Fibroblast of skin of abdomen (primary cell): Measurements from ENCODE around the gene LARP4B.
A peak's percentile ranks its signal among the peaks of the same experiment; 100 is the strongest.

Source experiments
- DNase-seq: peaks from one replicate; pipeline ENCODE4 v3.0.0-alpha.2; 2013

The LARP4B gene

DNA sequence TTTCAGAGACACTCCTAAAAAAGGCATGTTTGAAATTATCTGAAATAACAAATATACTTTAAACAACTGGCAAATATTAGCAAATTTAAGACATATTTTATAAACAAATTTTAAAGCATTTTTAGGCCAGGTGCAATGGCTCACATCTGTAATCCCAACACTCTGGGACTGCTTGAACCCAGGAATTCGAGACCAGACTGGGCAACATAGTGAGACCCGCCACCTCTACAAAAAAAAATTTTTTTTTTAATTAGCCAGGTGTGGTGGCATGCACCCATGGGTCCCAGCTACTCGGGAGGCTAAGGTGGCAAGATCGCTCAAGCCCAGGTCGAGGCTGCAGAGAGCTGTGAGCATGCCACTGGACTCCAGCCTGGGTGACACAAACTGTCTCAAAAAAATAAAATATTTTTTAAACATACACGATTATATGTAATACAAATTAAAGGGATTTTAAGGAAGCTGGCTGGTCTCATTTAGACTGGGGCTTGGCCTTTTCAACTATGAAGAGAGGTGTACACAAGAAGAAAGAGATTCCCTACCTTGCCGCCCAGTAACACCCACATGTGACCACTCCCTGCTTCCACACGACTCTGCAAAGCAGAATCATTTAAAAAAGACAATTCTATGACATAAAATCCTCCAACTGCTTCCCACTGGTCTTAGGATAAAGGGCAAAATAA is 7.5 kb downstream of the LARP4B start:
- no peak for DNase-seq

DNA sequence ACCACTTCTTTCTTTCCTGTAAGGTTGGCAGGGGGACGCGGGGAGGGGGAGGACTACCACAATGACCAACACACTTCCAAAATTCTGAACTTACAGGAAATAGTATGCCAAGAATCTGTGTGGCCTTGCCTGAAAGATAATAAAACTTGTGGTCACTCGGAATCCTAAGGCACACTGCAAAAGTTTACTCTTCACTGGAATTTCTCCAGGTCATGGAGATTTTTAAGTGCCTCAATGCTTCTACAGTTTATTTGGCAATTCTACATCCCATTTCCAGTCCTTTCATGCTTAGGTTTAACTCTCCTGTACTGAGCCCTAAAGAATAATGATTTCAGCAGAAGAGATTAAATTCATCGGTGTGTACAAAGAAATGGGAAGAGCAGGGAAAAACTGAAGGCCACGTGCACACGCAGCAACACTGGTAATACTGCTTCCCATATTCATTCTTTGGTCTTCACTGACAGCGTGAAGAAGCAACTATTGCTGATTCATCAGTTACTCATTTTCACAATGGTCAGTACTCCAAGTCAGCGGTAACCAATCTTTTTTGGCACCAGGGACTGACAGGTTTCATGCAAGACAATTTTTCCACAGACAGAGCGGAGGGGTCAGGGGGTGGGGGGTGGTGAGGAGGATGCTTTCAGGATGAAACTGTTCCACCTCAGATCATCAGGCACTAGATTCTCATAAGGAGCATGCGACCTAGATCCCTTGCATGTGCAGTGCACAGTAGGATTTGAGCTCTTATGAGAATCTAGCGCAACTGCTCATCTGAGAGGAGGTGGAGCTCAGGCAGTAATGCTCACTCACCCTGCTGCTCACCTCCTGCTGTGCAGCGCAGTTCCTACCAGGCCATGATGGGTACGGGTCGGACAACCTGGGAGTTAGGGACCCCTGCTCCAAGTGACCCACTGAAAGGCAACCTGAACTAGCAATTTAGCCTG is 9.8 kb downstream of the LARP4B start:
- DNase-seq, result peak; percentile 76

DNA sequence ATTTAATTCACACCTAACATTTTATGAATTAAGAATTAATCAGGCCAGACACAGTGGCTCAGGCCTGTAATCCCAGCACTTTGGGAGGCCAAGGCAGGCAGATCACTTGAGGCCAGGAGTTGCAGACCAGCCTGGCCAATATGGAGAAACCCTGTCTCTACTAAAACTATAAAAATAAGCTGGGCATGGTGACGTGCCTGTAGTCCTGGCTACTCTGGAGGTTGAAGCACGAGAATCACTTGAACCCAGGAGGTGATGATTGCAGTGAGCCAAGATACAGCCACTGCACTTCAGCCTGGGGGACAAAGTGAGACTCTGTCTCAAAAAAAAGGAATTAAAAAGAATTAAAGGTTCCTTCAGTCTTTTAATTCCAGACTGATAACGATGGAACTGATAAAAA is 11.1 kb downstream of the LARP4B start:
- no peak for DNase-seq

DNA sequence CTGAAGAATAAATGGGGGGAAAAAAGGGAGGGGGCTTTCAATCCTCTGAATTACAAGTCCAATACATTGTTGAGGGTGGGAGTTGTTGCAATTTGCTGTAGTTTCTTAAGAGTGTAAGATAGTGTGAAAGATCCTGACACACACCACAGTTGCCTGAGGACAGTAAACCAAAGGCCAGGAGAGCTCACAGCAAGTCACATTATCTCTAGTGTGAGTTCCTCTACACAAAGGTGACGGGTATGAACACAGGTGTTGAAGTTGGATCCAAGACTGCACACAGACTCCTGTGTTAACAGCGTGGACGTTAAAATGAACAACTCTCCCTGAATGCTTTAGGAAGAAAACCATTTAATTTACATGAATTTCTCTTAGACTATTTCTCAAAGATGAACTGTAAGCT is 12.0 kb downstream of the LARP4B start:
- DNase-seq, result no peak

DNA sequence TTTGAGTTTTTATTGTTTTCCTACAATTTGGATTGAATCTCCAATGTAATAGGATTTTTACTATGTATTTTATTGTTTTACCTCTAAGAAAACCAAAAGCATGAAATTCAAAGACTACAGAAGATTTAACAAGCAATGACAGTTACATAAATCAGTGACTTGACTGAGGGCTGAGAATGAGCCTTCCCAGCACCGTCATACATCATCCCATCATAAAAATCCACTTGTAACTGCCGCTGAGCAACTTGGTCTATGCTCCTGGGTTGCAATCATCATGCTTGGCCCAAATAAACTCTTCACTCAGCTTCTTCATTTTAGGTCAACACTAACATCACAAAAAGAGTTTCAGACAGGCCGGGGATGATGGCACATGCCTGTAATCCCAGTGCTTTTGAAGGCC is 13.5 kb downstream of the LARP4B start:
- no peak for DNase-seq

DNA sequence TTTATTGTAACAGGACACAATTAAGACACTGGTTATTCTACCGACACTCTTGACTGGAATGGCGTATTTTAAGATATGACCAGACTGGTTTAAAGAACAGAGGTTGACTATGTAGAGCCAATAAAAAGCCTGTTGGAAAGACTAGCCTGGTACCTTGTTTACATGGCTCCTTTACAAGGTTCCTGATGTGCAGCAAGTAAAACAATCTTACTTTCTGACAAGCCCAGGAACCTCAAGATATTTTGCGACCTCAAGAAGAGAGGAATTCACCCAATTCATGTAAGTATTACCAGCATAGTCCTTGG is 14.1 kb downstream of the LARP4B start:
- DNase-seq, result no peak

DNA sequence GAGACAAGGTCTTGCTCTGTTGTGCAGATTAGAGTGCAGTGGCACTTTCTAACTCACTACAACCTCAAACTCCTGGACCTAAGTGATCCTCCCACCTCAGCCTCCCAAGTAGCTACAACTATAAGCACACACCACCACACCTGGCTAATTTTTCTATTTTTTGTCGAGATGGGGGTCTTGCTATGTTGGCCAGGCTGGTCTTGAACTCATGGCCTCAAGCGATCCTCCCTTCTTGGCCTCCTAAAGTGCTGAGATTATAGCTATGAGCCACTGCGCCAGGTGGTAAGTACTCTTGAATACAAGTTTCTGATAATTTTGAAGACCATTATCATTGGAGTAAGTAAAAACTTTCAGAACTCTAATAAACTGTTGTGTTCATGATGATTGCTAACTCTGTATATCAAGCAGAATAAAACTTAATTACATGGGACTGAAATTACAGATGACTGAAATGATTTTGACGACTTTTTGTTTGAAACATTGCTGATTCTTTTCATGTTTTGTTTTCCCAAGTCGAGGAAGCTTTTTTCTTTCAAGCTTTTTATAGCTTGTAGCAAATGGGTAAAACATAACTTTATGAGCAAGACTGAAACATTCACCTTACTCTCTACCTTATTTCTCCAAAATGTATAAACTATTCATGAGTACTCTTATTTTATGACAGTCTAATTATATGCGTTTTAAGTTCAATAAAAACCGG is 14.6 kb downstream of the LARP4B start:
- no peak for DNase-seq

DNA sequence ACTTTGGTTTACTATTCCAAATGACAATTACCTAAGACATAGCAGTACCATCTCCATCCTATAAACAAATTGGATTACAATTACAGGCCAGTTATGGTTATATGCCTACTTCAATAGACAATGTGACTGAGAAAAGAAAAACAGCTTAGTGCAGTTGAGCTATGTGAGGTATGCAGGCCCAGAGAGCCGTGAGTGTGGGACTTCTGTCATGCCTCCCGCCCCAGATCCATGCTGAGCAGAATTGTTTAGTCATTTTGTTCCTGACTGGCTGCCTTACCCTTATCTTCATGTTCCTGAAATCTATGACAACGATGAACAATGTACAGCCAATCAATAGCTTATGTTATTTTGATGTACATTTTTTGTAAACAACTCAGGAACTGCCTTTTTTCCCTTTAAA is 21.7 kb downstream of the LARP4B start:
- peak; percentile 49 for DNase-seq

DNA sequence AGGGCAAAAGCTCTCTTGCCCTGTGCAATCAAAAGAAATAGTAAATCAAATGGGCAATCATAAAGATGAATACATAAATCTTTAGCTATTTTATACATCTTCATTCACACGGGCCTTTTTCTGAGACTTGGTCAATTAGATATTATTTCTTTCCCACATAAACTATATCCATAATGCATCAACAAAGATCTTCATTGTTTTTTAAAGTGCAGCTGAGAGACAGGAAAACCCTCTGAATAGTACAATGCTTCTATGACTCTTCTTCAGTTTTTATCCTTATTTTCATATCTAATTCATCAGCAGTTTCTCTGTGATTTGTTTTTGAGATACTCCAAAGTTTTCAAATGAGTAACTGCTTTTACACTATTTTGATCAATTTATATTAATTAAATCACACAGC is 25.5 kb downstream of the LARP4B start:
- DNase-seq, result no peak

DNA sequence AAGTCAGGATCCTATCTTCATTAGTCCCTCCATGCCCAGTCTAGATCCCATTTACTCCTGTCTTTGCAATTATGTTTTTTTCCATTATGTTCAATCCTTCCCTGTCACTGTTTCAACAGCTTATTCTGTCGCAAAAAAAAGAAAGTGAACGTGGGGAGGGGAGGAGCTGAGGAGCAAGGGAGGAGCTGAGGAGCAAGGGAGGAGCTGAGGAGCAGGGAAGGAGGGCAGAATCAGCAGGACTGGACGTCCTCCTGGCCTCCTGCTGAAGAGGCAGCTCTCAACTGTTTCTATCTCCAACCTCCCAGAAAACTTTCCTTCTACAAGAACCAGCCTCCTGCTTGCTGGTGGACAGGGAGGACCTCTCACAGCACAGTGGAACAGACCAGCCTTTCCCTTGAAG is 26.0 kb downstream of the LARP4B start:
- DNase-seq, result no peak

DNA sequence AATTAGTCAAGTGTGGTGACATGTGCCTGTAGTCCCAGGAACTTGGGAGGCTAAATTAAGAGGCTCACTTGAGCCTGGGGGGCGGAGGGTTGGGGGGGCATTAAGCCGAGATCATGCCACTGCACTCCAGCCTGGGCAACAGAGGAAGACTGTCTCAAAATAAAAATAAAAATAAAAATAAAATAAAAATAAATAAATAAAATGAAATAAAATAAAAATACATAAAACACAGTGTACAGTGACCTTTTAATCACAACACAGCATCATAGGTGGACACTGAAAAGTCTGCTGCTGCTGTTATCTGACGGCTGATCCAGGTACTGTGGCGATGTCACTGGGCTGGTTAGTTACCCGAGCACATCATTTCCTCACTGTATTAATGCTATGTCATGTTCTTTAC is 27.1 kb downstream of the LARP4B start:
- no peak for DNase-seq

DNA sequence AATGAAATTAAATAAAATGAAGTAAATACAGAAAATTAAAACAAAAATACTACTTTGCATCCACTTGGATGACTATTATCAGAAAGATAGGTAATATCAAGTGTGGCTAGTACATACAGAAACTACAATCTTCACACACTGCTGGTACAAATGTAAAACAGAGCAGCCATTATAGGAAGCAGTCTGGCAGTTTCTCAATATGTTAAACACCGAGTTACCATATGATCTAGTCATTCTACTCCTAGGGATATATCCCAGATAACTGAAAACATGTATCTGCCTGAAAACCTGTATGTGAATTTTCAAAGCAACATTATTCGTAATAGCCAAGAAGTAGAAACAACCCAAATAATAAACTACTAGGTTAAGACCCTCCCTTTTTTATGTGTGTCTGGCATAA is 33.4 kb downstream of the LARP4B start:
- DNase-seq, result no peak

DNA sequence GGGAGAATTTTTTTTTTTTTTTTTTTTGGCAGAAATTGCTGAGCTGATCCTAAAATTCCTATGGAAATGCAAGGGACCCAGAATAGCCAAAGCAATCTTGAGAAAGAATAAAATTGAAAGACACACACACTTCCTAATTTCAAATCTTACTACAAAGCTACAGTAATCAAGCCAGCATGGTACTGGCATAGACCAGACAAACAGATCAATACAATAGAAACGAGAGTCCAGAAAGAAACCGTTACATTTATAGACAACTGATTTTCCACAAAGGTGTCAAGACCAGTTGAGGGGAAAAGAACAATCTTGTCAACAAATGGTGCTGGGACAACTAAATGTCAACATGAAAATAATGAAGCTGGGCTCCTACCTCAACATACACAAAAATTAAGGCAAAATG is 34.5 kb downstream of the LARP4B start:
- no peak for DNase-seq

DNA sequence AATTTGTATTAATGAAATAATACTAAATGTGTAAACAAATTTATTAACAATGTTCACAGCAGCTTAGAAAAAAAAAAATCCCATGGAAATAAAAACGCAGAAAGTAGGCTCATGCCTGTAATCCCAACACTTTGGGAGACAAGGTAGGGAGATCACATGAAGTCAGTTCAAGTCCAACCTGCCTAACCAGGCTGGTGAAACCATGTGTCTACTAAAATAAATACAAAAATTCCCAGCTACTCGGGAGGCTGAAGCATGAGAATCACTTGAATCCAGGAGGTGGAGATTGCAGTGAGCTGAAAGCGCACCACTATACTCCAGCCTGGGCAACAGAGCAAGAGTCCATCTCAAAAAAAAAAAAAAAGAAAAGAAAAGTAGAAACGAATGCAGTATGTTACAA is 36.2 kb downstream of the LARP4B start:
- DNase-seq, result no peak

DNA sequence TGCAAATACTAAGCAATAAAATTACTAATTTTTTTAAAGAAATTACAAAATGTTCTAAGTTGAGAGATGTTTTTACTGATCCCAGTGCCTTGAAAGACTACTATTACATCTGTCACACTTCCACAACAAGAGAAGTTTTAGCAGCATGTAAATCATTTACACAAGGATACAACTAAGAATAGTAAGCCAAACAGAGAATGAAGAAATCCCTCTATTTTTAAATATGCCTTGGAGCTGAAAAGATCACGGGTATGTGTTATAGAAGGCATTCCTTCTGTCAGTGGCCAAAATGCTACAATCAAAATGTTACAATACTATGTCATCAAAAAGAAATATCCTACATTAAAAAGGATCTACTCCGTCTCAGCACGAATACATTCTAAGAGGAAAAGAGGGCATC is 52.6 kb downstream of the LARP4B start:
- DNase-seq, result no peak

DNA sequence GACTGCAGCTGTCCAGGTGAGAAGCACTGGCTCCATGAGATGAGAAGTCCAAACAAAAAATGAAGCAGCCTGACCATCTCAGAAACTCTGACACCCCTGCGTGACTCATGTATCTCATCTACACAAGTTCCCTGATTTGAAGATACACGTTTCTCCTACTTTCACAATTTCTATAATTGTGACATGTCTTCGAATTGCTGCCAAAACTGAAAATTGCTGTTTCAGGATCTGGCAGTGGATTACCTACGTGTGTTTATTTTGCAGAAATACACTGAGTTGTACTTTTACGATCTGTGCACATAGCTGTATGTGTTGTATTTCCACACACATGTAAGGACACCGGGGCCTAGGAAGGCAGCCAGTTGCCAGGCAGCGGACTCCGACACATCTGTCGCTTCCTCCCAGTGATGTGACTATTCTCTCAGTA is 53.2 kb downstream of the LARP4B start:
- DNase-seq, result no peak

DNA sequence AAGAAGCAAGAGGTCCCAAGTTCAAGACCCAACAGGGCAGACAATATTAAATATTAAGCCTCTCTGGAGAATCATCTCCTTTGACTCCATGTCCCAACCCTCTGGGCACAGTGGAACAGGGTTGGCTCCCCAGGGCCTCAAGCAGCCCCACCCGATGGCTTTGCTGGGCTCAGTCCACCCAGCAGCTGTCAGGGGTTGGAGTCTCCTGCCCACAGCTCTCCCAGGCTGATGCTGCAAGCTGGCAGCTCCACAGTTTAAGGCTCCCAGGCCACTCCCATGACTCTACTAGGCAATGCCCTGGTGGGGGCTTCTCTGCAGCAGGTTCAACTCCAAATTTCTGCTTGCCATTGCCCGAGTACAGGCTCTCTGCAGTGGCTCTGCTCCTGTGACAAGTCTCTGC is 55.1 kb downstream of the LARP4B start:
- no peak for DNase-seq

DNA sequence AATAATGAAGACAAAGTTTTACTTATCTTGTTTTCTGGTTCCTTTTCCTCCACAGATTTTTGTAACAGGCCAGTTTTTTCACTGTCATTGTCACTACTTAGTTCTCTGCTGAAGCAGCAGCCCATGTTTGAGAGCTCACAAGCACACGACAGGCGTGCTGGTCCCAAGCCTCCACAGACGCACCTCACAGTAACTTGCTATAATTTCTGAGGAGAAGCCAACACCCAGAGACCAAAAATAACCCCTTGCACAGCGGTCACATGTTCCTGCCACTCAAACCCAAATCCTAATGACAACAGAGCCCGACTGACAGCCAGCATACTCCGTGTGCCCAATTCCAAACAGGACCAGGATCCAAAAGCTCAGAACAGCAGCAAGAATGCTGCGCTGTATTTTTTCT is 58.5 kb downstream of the LARP4B start:
- DNase-seq, result no peak

DNA sequence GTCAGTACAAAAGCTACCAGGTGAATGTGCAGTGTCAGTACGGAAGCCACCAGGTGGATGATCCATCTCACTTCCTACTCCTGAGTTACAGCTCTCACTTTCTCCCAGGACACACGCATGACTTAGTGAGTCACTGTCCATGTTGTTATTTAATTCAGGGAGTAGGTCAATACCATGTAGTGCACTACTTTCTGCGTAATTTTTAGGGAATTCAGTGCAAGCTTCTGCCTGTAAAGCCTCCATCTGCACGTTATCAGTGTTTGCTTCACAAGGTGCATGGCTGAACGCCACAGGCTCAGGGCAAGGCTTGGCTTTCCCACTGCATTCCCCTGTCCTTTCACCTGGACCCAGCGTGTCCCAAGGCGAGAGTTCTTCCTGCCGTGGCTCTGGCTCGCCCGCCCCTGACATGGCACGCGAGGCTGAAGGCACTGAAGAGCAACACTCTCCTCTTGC is 59.5 kb downstream of the LARP4B start:
- DNase-seq, result no peak

DNA sequence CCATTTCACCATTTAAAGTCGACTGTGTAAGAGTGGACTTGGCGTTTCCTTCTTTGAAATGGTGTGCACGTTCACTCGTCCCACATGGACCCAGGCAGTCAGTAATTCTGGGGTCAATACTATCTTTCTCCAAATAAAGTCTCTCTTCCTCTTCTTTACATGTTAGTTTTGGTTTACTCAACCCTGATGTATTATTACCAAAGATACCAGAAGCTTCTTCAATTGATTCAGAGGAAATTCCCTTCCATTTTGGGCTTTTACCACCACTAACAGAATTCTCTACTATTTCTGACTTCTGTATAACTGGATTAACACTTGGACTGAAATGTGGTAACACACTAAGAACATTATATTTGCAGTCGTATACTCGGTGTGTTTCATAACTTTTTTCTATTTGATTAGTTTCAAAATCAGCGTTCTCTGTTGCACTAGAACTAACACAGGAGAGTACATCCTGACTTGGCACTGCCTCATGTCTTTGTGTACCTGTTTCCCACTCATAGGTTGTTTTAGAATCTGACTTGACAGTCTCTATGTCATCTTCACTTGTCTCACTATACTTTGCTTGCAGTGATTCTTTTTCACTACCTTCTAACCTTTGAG is 60.8 kb downstream of the LARP4B start:
- no peak for DNase-seq

DNA sequence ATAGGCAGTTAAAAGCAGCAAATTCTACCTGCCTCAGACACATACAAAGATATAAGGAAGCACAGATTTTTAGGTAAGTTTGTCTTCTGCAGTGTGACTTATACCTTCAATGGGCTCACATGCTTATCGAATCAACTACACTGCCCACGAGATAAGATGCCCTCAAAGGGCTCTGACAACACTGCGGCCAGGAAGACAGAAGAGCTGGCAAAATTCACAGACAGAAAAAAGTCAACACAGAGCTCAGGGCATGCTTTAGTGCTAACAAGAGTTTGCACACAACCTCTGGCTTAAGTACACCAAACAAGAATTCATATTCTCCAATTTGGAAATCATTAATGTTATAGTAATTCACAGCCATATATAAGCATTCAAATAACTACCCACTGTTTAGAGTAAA is 62.3 kb downstream of the LARP4B start:
- DNase-seq, result no peak

DNA sequence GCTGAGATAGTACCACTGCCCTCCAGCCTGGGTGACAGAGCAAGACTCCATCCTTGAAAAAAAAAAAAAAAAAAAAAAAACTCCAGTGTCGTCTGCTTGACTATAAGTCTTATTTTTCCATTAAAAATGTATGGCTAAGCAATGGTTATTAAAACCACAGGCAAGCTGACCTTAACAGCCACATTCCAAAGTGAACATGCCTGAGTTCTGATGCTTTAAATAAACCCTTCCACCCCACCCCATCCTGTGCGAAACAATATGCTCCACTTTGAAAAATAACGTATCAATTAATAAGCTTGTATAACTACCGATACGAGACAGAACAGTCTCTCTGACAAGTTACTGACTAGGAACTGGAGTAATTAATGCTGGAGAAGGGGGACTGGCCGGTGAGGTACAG is 63.7 kb downstream of the LARP4B start:
- peak; percentile 33 for DNase-seq

DNA sequence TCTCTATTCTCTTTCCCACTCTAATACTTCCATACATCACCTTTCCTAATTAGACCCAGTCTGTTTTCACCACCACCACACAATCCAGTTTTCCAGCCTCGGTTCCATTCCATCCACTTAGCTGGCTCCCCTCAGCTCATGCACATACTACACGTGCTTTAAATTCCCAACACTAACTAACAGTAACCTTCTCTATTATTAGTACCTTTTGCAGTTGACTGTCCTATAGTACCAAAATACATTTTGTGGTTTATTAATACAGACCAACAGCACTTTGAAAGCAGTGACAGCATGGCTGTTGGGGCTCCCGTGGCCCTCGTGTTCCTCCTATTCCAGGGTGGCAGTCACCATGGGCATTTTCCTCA is 64.9 kb downstream of the LARP4B start:
- DNase-seq, result no peak
